Activated CD8-positive, alpha-beta T cell treated with anti-CD3 and anti-CD28 coated beads for 36 hours (primary cell): Measurements from ENCODE around the gene CDH15. TPM values are rescaled to one million over a fixed set of nuclear protein-coding genes. Genes with fewer than 3 reads are reported as not detected.

Experiments
- ATAC-seq: fragments of 200-7000 bp; cut with Tn5 transposase; one replicate; pipeline ENCODE4 v1.10.0; 2021; ENCODE audit warnings: mild to moderate bottlenecking, moderate library complexity
- CTCF ChIA-PET: fragments of 350-600 bp; sonication (Branson Sonifier 250); formaldehyde crosslinking; loops from one replicate; lab custom pipeline; 2021; ENCODE audit warnings: antibody characterized with exemption; lab: Charles Lee
- POLR2A ChIA-PET: fragments of 350-600 bp; sonication (Branson Sonifier 250); formaldehyde crosslinking; loops from one replicate; lab custom pipeline; 2021; ENCODE audit warnings: antibody characterized with exemption; lab: Charles Lee
- DNase-seq: peaks from one replicate; pipeline ENCODE4 v3.0.0-alpha.2; 2020
- H3K27ac Mint-ChIP-seq: one replicate; pipeline ENCODE4 v1.8.0; 2021; ENCODE audit warnings: mild to moderate bottlenecking, mixed read lengths
- H3K27me3 Mint-ChIP-seq: one replicate; pipeline ENCODE4 v1.8.0; 2021; ENCODE audit warnings: mixed read lengths
- H3K36me3 Mint-ChIP-seq: one replicate; pipeline ENCODE4 v1.8.0; 2021; ENCODE audit warnings: low read depth, mixed read lengths
- H3K4me1 Mint-ChIP-seq: one replicate; pipeline ENCODE4 v1.8.0; 2021; ENCODE audit warnings: low read depth, mixed read lengths
- H3K4me3 Mint-ChIP-seq: one replicate; pipeline ENCODE4 v1.8.0; 2021; ENCODE audit warnings: mild to moderate bottlenecking, moderate library complexity, mixed read lengths
- H3K9me3 Mint-ChIP-seq: one replicate; pipeline ENCODE4 v1.8.0; 2021; ENCODE audit warnings: mixed read lengths
- CTCF ChIP-seq: fragments of 200-600 bp; IDR thresholded peaks from one replicate; pipeline ENCODE4 v1.8.0; 2022; ENCODE audit warnings: antibody characterized with exemption, mild to moderate bottlenecking
- intact Hi-C: fragments of 100-400 bp; cut with micrococcal nuclease; formaldehyde crosslinking; loops from one replicate; pipeline ENCODE4 v1.10.0; 2022
- total RNA-seq, 2 experiments: library from RNA; stranded (reverse); gene quantifications; one replicate each; pipeline ENCODE4 v1.2.3, GENCODE V29; 2021

CDH15 gene
- total RNA-seq, 2 experiments from 2014 or later = not detected

GRCh38 chr16:89133457-89134127 lies 38.0 kb upstream of the CDH15 start:
- POLR2A ChIA-PET = interaction anchor here (0.9 kb wide), 1 partner anchor 13 kb away, joined by 3 read pairs; no protein-coding TSS in a partner anchor
- CTCF ChIA-PET = interaction anchor here (1.0 kb wide), 1 partner anchor 36 kb away, joined by 3 read pairs; no protein-coding TSS in a partner anchor
- H3K27me3 Mint-ChIP-seq = no peaks in the 10 kb centered on the region
- H3K9me3 Mint-ChIP-seq = no peaks in the 10 kb centered on the region
- no peak for TF ChIP-seq CTCF
- intact Hi-C loops = no loop called here
- H3K4me3 Mint-ChIP-seq = no peak overlapping the region
- peaks cover 23% of the 10 kb centered on the region for H3K36me3 Mint-ChIP-seq
- H3K27ac Mint-ChIP-seq = no peak overlapping the region
- no peak for ATAC-seq
- DNase-seq = no peak
- peaks cover 5% of the 10 kb centered on the region for H3K4me1 Mint-ChIP-seq

- Mint-ChIP-seq H3K36me3 (peaks cover 16% of the 10 kb centered on the region), H3K4me3 (no peak overlapping the region), H3K9me3 (no peaks in the 10 kb centered on the region), H3K4me1 (no peaks in the 10 kb centered on the region), H3K27ac (no peak overlapping the region), H3K27me3 (no peaks in the 10 kb centered on the region)
- intact Hi-C loops = no loop called here
- no peak for TF ChIP-seq CTCF
- CTCF ChIA-PET = interaction anchor here (1.0 kb wide), 1 partner anchor 36 kb away, joined by 3 read pairs; no protein-coding TSS in a partner anchor
- DNase-seq = no peak
- ATAC-seq = no peak
- POLR2A ChIA-PET = interaction anchor here (0.9 kb wide), 1 partner anchor 12 kb away, joined by 3 read pairs; no protein-coding TSS in a partner anchor
Measured at GRCh38 chr16:89134269-89134668, 37.3 kb upstream of the CDH15 start.

GRCh38 chr16:89135166-89135565 lies 36.4 kb upstream of the CDH15 start:
- no peak overlapping the region for H3K27ac Mint-ChIP-seq
- H3K27me3 Mint-ChIP-seq = no peaks in the 10 kb centered on the region
- H3K4me1 Mint-ChIP-seq = no peaks in the 10 kb centered on the region
- ChIA-PET CTCF (no interaction called here), POLR2A (no interaction called here)
- ATAC-seq = no peak
- intact Hi-C loops = no loop called here
- H3K36me3 Mint-ChIP-seq = peaks cover 11% of the 10 kb centered on the region
- TF ChIP-seq CTCF = no peak
- DNase-seq = no peak
- H3K9me3 Mint-ChIP-seq = no peaks in the 10 kb centered on the region
- H3K4me3 Mint-ChIP-seq = no peak overlapping the region

GRCh38 chr16:89135971-89136765 lies 35.4 kb upstream of the CDH15 start:
- no peaks in the 10 kb centered on the region for H3K27me3 Mint-ChIP-seq
- peaks cover 11% of the 10 kb centered on the region for H3K36me3 Mint-ChIP-seq
- H3K4me3 Mint-ChIP-seq = no peak overlapping the region
- POLR2A ChIA-PET = no interaction called here
- no peaks in the 10 kb centered on the region for H3K4me1 Mint-ChIP-seq
- intact Hi-C loops = no loop called here
- H3K27ac Mint-ChIP-seq = no peak overlapping the region
- TF ChIP-seq CTCF = no peak
- DNase-seq (no peak), ATAC-seq (no peak)
- no peaks in the 10 kb centered on the region for H3K9me3 Mint-ChIP-seq
- CTCF ChIA-PET = no interaction called here

- POLR2A ChIA-PET = interaction anchor here (1.0 kb wide), 1 partner anchor 32 kb away, joined by 3 read pairs; no protein-coding TSS in a partner anchor
- peaks cover 10% of the 10 kb centered on the region for H3K36me3 Mint-ChIP-seq
- intact Hi-C loops = no loop called here
- H3K27me3 Mint-ChIP-seq = no peaks in the 10 kb centered on the region
- H3K4me1 Mint-ChIP-seq = no peaks in the 10 kb centered on the region
- TF ChIP-seq CTCF = no peak
- no peaks in the 10 kb centered on the region for H3K9me3 Mint-ChIP-seq
- ATAC-seq = no peak
- CTCF ChIA-PET = no interaction called here
- H3K4me3 Mint-ChIP-seq = no peak overlapping the region
- H3K27ac Mint-ChIP-seq = no peak overlapping the region
- no peak for DNase-seq
Measured at GRCh38 chr16:89136931-89137330, 34.6 kb upstream of the CDH15 start.
